B cell (primary cell): Measurements from ENCODE around the gene TRPC6. TPM values are rescaled to one million over a fixed set of nuclear protein-coding genes. Genes with fewer than 3 reads are reported as not detected.

ENCODE experiments used
- ATAC-seq: fragments of 200-7000 bp; cut with Tn5 transposase; one replicate; pipeline ENCODE4 v1.10.0; 2021; ENCODE audit warnings: low read depth, mild to moderate bottlenecking, moderate number of reproducible peaks, moderate library complexity
- CTCF ChIA-PET: fragments of 350-600 bp; sonication (Branson Sonifier 250); formaldehyde crosslinking; loops from one replicate; lab custom pipeline; 2021; ENCODE audit warnings: antibody characterized with exemption, inconsistent platforms; lab: Charles Lee
- POLR2A ChIA-PET: fragments of 350-600 bp; sonication (Branson Sonifier 250); formaldehyde crosslinking; loops from one replicate; lab custom pipeline; 2021; ENCODE audit warnings: antibody characterized with exemption; lab: Charles Lee
- DNase-seq: peaks from one replicate; pipeline ENCODE4 v3.0.0; 2013
- H2AFZ ChIP-seq: 2 replicates; pipeline ENCODE4 v1.6.1; 2012; ENCODE audit warnings: mild to moderate bottlenecking, low read depth, low read length; ENCODE audit not compliant: insufficient read depth, poor library complexity, severe bottlenecking
- H3K27ac ChIP-seq, 2 donors: 1 replicate in 1 of 2; 2 replicates in 1 of 2; pipeline ENCODE4 v1.5.1; 2012 to 2013; ENCODE audit warnings: low read length in 2 of 2, mild to moderate bottlenecking in 2 of 2, moderate library complexity in 1 of 2
- H3K27me3 ChIP-seq, 4 experiments: fragments of 200-600 bp in 1 of 4; sonication (generic) in 1 of 4; replicated peaks in 1 of 4; 1 replicate in 2 of 4; 2 replicates in 2 of 4; pipeline versions ENCODE4 v1.6.1 to v1.7.0; 2013 to 2016; ENCODE audit warnings: low read length in 3 of 4, mild to moderate bottlenecking in 2 of 4, mixed read lengths in 1 of 4, moderate library complexity in 1 of 4; ENCODE audit not compliant: insufficient read depth in 4 of 4, control insufficient read depth in 3 of 4; ENCODE audit errors: control extremely low read depth in 1 of 4
- H3K36me3 ChIP-seq, 2 experiments: replicated peaks in 1 of 2; 1 replicate in 1 of 2; 2 replicates in 1 of 2; pipeline versions ENCODE4 v1.6.1 to v1.7.1; 2013; ENCODE audit warnings: low read length in 1 of 2; ENCODE audit not compliant: insufficient read depth in 2 of 2, control insufficient read depth in 1 of 2; ENCODE audit errors: control extremely low read depth in 1 of 2, extremely low read depth in 1 of 2
- H3K4me1 ChIP-seq, 2 donors: fragments of 200-600 bp in 1 of 2; sonication (generic) in 1 of 2; 1 replicate in 1 of 2; 2 replicates in 1 of 2; pipeline versions ENCODE4 v1.5.1 to v1.6.1; 2013 to 2017; ENCODE audit warnings: low read length in 2 of 2; ENCODE audit not compliant: control insufficient read depth in 2 of 2, insufficient read depth in 2 of 2
- H3K4me2 ChIP-seq: replicated peaks from 2 replicates; pipeline ENCODE3; 2012; ENCODE audit warnings: mild to moderate bottlenecking, low read depth, low read length; ENCODE audit not compliant: poor library complexity, severe bottlenecking
- H3K4me3 ChIP-seq, 5 experiments: fragments of 200-600 bp in 1 of 5; sonication (generic) in 1 of 5; 1 replicate in 3 of 5; 2 replicates in 2 of 5; pipeline versions ENCODE4 v1.5.1 to v1.7.0; 2011 to 2016; ENCODE audit warnings: low read length in 4 of 5, mild to moderate bottlenecking in 4 of 5, low read depth in 2 of 5, control low read depth in 1 of 5, moderate library complexity in 1 of 5; ENCODE audit not compliant: insufficient read depth in 1 of 5; ENCODE audit errors: control extremely low read depth in 1 of 5, extremely low read depth in 1 of 5
- H3K79me2 ChIP-seq: fragments of 200-600 bp; sonication (generic); one replicate; pipeline ENCODE4 v1.6.0; 2016; ENCODE audit warnings: low read length; ENCODE audit not compliant: control insufficient read depth, insufficient read depth
- H3K9ac ChIP-seq: fragments of 200-600 bp; sonication (generic); 2 replicates; pipeline ENCODE4 v1.6.1; 2017; ENCODE audit warnings: mild to moderate bottlenecking, low read length, moderate library complexity
- H3K9me3 ChIP-seq, 3 donors: one replicate each; pipeline versions ENCODE4 v1.6.1 to v1.7.1; 2013; ENCODE audit warnings: low read length in 2 of 3; ENCODE audit not compliant: control insufficient read depth in 2 of 3, insufficient read depth in 1 of 3; ENCODE audit errors: control extremely low read depth in 1 of 3
- H4K20me1 ChIP-seq: 2 replicates; pipeline ENCODE4 v1.6.0; 2012; ENCODE audit warnings: mild to moderate bottlenecking, low read length; ENCODE audit not compliant: insufficient read depth, control insufficient read depth, poor library complexity, severe bottlenecking
- H3K27ac Mint-ChIP-seq: one replicate; pipeline ENCODE4 v1.8.0; 2021; ENCODE audit warnings: mixed read lengths
- H3K27me3 Mint-ChIP-seq: one replicate; pipeline ENCODE4 v1.8.0; 2021; ENCODE audit warnings: mixed read lengths
- H3K4me1 Mint-ChIP-seq: one replicate; pipeline ENCODE4 v1.8.0; 2021; ENCODE audit warnings: mixed read lengths
- H3K4me3 Mint-ChIP-seq: one replicate; pipeline ENCODE4 v1.8.0; 2021; ENCODE audit warnings: mixed read lengths
- H3K9me3 Mint-ChIP-seq: one replicate; pipeline ENCODE4 v1.8.0; 2022; ENCODE audit warnings: mixed read lengths; ENCODE audit not compliant: insufficient read depth
- EZH2 ChIP-seq: IDR thresholded peaks from 2 replicates; pipeline ENCODE4 v1.6.1; 2012; ENCODE audit warnings: borderline replicate concordance, low read depth, mild to moderate bottlenecking, moderate library complexity, low read length; ENCODE audit not compliant: insufficient read depth, poor library complexity, severe bottlenecking
- WGBS: methylation state at CpG from one replicate; pipeline ENCODE4 v1.1.5; 2013; ENCODE audit warnings: missing lambda C conversion rate; ENCODE audit not compliant: insufficient coverage; 5-methylcytosine and 5-hydroxymethylcytosine counted together
- intact Hi-C: fragments of 100-400 bp; cut with micrococcal nuclease; formaldehyde crosslinking; loops from one replicate; pipeline ENCODE4 v1.10.0; 2022
- polyA plus RNA-seq: library from polyadenylated mRNA; depleted of rRNA; stranded (reverse); fragments of >200 nt; gene quantifications from 2 replicates; pipeline ENCODE4 v1.2.3, GENCODE V29; 2012
- total RNA-seq, 2 donors: library from RNA; stranded (reverse); fragments of 120-200 nt in 1 of 2; gene quantifications; 1 replicate in 1 of 2; 2 replicates in 1 of 2; pipeline versions ENCODE4 v1.2.3 to v1.2.4, GENCODE V29; 2013 to 2022
- TF ChIP-seq, protein P1 (sequence below): fragments of 200-600 bp; IDR thresholded peaks from one replicate; pipeline ENCODE4 v1.8.0; 2022; ENCODE audit warnings: antibody characterized with exemption, mild to moderate bottlenecking

The TRPC6 gene
- total and polyA plus RNA-seq, 2 donors (not counting 1 experiment from before 2014, with no cell fraction given): 0.01 TPM; not detected in 1

DNA sequence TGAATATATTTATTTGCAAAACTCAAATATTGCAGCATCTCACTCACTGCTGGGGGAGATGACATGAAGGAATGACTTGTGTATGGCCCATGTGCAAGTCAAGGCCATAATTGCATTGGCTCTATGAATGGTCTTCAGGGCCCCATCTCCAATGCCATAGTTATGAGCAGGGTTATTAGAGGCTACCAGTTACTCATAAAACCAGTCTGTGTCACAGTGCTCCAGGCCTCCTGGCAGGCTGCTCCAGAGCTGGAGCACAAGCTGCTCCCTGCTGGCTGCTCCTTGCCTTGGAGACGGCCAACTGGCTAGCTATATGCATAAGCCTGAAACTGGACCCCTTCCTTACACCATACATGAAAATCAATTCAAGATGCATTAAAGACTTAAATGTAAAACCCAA, 145.7 kb downstream of the TRPC6 start:
- H3K36me3 ChIP-seq: no peaks in the 10 kb centered on the region
- H3K9ac ChIP-seq: no peak overlapping the region
- POLR2A ChIA-PET: no interaction called here
- DNase-seq (no peak), ATAC-seq (no peak)
- no peak overlapping the region for H3K4me2 ChIP-seq
- no peak overlapping the region for H3K4me3 Mint-ChIP-seq
- no peaks in the 10 kb centered on the region for H3K4me1 Mint-ChIP-seq
- no CpG with 5 or more reads among the region's 1 CpG for WGBS
- peaks cover 9% of the 10 kb centered on the region for H3K27me3 Mint-ChIP-seq
- no peaks in the 10 kb centered on the region for H3K27me3 ChIP-seq
- CTCF ChIA-PET: no interaction called here
- H3K4me1 ChIP-seq: no peaks in the 10 kb centered on the region
- H3K79me2 ChIP-seq: no peaks in the 10 kb centered on the region
- H3K27ac ChIP-seq: no peak overlapping the region
- H3K4me3 ChIP-seq: no peak overlapping the region
- no peak overlapping the region for H3K27ac Mint-ChIP-seq
- H3K9me3 ChIP-seq: no peaks in the 10 kb centered on the region
- no peaks in the 10 kb centered on the region for H3K9me3 Mint-ChIP-seq
- H2AFZ ChIP-seq: no peak overlapping the region
- intact Hi-C loops: no loop called here
- no peaks in the 10 kb centered on the region for H4K20me1 ChIP-seq
- no peak for TF ChIP-seq EZH2
- TF ChIP-seq, protein P1, sequence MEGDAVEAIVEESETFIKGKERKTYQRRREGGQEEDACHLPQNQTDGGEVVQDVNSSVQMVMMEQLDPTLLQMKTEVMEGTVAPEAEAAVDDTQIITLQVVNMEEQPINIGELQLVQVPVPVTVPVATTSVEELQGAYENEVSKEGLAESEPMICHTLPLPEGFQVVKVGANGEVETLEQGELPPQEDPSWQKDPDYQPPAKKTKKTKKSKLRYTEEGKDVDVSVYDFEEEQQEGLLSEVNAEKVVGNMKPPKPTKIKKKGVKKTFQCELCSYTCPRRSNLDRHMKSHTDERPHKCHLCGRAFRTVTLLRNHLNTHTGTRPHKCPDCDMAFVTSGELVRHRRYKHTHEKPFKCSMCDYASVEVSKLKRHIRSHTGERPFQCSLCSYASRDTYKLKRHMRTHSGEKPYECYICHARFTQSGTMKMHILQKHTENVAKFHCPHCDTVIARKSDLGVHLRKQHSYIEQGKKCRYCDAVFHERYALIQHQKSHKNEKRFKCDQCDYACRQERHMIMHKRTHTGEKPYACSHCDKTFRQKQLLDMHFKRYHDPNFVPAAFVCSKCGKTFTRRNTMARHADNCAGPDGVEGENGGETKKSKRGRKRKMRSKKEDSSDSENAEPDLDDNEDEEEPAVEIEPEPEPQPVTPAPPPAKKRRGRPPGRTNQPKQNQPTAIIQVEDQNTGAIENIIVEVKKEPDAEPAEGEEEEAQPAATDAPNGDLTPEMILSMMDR: no peak

DNA sequence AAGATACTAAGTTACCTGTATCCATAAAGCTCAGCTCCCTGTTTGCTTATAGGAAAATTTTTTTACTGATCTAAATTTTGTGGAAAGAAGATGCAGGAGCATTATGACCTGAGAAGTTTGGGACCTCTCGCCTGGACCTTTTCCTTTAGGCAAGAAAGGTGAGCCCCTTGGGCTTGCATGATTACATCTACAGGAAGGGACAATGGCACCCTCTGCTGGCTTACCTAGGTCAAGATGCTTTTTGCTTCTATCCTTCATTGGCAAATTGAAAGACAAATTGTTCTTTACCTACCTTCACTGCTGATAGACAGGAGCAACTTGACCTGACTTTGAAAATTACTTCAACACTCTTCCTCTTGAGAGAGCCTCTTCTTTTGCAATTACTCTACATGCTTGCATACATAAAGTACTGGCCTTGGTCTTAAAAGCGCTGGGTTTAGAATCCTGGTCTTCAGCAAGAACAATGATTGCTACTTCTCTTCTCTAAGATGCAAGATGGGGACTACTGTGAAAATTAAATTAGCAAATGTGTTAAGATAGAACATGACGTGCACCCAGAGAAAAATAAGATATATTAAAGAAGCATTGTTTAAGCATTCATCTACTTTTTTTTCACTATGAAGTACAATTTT, 147.2 kb downstream of the TRPC6 start:
- H3K27me3 ChIP-seq: no peaks in the 10 kb centered on the region
- no peaks in the 10 kb centered on the region for H3K9me3 ChIP-seq
- Mint-ChIP-seq H3K27ac (no peak overlapping the region), H3K9me3 (no peaks in the 10 kb centered on the region), H3K4me3 (no peak overlapping the region), H3K27me3 (peaks cover 9% of the 10 kb centered on the region), H3K4me1 (no peaks in the 10 kb centered on the region)
- H3K9ac ChIP-seq: no peak overlapping the region
- ChIA-PET POLR2A (no interaction called here), CTCF (interaction anchor here (1.2 kb wide), 1 partner anchor 458 kb away, joined by 4 read pairs; no protein-coding TSS in a partner anchor)
- intact Hi-C loops: no loop called here
- no peak for TF ChIP-seq EZH2
- TF ChIP-seq, protein P1: peak; percentile 31
- H3K36me3 ChIP-seq: no peaks in the 10 kb centered on the region
- no peak overlapping the region for H2AFZ ChIP-seq
- no peak for ATAC-seq
- H3K27ac ChIP-seq: no peak overlapping the region
- no peaks in the 10 kb centered on the region for H3K79me2 ChIP-seq
- H4K20me1 ChIP-seq: no peaks in the 10 kb centered on the region
- 38% methylated on average over 1 of the region's 3 CpGs for WGBS
- H3K4me1 ChIP-seq: no peaks in the 10 kb centered on the region
- DNase-seq: peak; percentile 19
- no peak overlapping the region for H3K4me2 ChIP-seq
- no peak overlapping the region for H3K4me3 ChIP-seq
